HG03025 (cell line): ENCODE results near the gene EMP1.

Source experiments
- ATAC-seq: cut with Tn5 transposase; IDR thresholded peaks from one replicate; pipeline ENCODE4 v1.9.1; 2021; ENCODE audit warnings: mild to moderate bottlenecking, moderate library complexity; ENCODE audit not compliant: unreplicated experiment, low FRiP score

Gene EMP1

GRCh38 chr12:13195250-13195649 lies 1.3 kb upstream of the EMP1 start:
- ATAC-seq = no peak

DNA sequence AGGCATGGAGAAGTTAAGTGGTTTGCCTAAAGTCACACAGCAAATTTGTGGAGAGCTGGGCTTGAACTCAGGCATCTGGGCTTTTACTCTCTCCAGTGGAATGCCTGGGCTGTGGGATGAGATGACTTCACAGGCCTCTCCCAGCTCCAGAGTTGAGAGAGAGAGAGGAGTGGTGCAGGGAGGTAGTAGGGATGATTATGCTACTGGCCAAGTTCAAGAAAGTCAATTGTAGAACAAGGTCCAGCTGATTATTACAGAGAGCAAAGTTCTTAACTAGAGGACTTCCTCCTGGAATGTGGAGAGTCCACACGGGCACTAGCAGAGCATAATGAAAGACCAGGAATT lies 769 bp upstream of the EMP1 start:
- no peak for ATAC-seq

DNA sequence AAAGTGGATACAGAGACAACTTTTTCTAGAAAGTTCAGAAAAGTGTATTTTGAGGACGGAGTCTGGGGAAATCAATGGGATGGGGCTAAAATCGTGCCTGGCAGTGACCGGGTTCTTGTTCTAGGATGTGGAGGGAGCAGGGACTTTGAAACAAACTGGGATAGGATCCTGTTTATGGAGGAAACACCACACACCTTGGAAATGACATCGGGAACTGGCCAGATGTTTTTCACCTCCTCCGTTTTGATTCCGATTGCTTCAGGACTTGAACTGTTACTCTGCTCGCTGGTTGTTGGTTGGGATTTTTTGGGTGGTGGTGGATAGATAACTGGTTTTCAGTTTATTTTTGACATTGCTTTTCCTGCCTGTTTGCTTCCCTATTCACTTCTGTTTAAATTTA lies 506 bp downstream of the EMP1 start:
- no peak for ATAC-seq

DNA sequence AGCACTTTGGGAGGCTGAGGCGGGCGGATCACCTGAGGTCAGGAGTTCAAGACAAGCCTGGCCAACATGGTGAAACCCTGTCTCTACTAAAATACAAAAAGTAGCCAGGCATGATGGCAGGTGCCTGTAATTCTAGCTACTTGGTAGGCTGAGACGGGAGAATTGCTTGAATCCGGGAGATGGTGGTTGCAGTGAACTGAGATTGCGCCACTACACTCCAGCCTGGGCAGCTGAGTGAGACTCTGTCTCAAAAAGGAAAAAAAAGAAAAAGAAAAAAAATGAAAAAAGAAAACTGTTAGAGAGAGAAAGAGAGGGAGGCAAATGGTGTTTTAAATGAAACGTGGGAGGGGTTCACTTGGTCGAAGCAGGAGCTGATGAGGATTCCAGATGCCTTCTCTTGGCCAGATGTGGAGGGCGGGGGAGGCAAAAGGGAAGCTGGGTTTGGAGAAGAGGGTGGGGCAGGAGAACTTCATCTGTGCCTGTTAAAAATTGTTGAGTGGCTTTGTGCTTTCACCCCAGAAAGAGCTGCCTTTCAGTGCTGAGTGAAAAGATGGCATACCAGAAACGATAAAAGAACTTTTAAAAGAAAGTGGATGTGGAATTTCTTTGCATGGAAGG lies 1.1 kb downstream of the EMP1 start:
- no peak for ATAC-seq

GRCh38 chr12:13198241-13198640 lies 1.7 kb downstream of the EMP1 start:
- no peak for ATAC-seq

- ATAC-seq = no peak
These were observed 2.4 kb downstream of the EMP1 start for GRCh38 chr12:13198876-13199275.

DNA sequence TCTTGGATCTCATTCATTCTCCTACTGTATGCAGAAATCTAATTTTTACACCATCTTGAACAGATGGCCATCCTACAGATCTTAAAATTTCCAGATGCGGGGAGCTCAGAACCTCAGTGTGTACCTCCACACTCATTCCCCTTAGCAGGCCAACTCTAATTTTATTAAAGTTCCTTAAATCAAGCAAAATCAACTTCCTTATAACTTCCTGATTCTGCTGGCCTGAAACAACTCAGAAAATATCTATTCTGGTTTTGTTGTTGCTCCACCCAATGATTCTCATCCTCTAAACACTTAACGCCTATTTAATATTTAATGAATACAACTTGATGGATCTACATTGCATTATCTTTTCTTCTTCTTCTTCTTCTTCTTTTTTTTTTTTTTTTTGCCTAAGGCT lies 3.1 kb downstream of the EMP1 start:
- no peak for ATAC-seq

DNA sequence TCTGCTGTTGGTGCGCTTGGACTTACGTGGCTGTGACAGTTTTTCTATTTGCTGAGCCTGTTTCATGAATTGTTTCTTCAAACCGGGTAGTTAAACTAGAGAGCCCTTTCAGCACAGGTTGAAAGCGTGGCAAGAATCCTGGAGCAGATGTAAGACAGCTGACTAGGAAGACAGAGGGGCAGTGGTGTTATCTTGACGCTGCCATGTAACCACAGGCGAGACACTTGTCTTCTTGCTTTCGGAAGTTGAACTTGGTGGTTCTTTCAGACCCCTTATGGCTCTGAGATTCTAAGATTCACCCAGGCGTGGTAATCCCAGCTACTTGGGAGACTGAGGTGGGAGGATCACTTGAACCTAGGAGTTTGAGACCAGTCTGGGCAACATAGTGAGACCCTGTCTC lies 4.3 kb downstream of the EMP1 start:
- no peak for ATAC-seq

- no peak for ATAC-seq
These were observed 6.8 kb downstream of the EMP1 start for GRCh38 chr12:13203034-13203922.

DNA sequence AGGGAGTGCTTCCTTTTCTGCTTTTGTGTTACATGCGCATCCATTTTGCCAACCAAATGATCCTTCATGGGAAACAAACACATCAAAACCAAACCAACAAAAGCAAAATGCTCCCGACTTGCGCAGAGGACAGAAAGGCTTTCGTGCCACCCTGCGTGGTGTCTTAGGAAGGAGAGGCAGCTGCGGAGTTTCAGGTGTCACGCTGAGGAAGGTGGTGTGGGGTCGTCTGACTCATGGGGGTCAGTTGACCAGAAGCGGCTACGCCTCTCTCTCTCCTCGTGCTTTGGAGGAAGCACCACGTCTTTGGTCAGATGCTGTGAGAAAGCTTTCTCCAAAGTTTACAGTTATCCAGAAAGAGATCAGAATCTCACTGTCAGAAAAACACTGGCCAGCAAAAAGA lies 7.9 kb downstream of the EMP1 start:
- ATAC-seq = no peak

- ATAC-seq = no peak
These were observed 9.5 kb downstream of the EMP1 start for GRCh38 chr12:13205809-13206559.

DNA sequence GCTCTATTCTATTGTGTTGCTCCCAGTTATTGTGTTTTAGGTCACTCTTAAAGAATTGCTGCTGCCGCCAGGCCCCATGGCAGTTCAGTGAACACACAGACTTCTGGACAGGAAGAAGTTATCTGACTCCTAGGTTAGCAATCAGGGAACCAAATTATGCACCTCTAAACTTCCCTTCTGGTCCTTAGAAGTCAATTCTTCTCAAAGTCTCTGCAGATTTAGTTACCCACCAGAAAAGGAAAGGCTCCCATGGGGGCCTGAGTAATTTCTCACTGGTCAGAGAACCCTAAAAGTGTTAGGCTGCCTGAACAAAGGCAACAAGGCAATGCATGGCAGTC lies 10.0 kb downstream of the EMP1 start:
- no peak for ATAC-seq

DNA sequence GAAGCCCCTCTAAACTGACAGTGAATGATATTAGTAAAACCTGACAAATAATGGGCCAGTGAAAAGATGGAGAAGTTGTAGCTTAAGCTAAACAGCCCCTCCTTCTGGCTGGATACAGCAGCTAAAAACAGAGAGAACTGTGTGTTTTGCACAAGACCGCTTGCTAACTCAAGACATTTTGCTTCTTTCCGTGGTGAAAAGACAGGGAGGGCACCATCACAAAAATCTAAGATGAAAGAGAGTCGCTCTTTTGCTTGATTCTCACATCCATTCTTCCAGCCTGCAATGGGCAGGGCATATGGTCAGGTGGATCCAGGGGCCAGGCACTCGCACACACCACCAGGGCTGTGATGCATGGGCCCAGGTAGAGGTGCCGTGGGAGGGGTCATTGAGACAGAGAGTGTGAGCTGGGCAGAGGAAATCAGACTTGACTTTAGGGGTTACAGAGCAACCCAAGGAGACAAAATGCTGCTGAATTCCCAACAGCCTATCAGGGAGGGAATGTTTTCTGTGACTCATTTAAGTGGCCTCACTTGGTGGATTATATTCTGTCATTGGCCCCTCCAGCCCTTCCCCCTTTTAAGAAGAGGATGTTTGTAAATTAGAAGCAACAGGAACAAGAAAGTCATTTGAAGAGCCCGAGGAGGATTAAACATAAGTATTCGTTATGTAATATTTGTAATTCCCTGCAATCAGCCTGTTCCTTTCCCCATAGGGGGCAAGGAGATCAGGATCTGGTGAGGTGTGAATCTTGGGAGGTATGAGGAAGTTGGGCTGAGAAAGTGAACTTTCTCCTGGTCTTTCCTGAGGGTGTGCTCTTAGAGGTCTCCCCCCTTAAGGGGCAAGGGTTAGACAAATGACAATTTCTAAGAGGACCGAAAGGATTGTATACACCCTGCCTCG lies 12.3 kb downstream of the EMP1 start:
- ATAC-seq = no peak

- ATAC-seq = no peak
These were observed 13.1 kb downstream of the EMP1 start for GRCh38 chr12:13209436-13210235.

- no peak for ATAC-seq
These were observed 14.0 kb downstream of the EMP1 start for GRCh38 chr12:13210236-13211190.

GRCh38 chr12:13211191-13211858 lies 14.8 kb downstream of the EMP1 start:
- no peak for ATAC-seq

DNA sequence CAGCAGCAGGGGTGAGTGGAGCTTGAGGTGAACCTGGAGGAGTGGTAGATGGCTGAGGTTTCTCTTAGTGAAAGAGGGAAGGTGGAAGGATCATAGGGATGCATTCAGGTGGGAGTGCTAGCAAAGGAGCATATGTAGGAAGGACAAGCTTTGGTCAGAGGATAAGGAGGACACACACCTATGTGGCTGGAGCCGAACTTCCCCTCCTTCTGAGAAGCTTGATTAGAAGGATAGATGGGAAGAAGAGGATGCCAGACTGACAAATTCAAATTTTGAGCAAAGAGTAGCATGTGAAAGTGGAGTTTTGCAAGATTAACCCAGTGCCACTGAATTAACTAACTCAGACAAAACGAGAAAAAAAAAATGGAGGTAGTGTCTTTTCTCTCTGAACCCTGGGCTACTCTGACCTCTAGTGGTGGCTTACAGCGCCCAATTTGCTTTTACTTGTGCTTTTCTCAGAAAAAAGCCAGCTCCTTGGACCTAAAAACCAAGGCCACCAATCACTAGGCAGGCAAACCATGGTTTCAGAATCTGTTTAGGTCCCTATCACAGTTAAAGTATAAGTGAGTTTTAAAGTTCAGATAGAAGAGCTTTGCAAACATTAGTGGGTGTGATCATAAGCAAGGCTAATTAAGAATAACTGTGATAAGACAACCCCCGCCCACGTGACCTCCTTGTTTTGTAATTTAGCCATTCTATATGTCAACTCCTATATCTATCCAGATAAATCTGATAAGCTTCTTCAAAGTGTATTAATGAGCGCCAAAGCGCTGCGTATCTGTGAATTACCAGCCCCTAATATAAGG lies 15.5 kb downstream of the EMP1 start:
- no peak for ATAC-seq
